ENCODE results near the gene SLC25A45.

SLC25A45 gene

GRCh38 chr11:65410936-65411680 is 28.7 kb upstream of the SLC25A45 start:
- in situ Hi-C loops (cut with MboI; ENCODE audit: low sequenced_read_pairs) = no loop called here

GRCh38 chr11:65404638-65405339 is 22.3 kb upstream of the SLC25A45 start:
- in situ Hi-C loops (cut with MboI; ENCODE audit: low sequenced_read_pairs) = no loop called here

- in situ Hi-C loops (cut with MboI; ENCODE audit: low sequenced_read_pairs) = no loop called here
Measured at GRCh38 chr11:65404210-65404609, 21.8 kb upstream of the SLC25A45 start.

- in situ Hi-C loops (cut with MboI; ENCODE audit: low sequenced_read_pairs) = no loop called here
Measured at GRCh38 chr11:65403607-65404121, 21.2 kb upstream of the SLC25A45 start.

- in situ Hi-C loops (cut with MboI; ENCODE audit: low sequenced_read_pairs) = no loop called here
Measured at GRCh38 chr11:65402790-65403189, 20.3 kb upstream of the SLC25A45 start.

- in situ Hi-C loops (cut with MboI; ENCODE audit: low sequenced_read_pairs) = no loop called here
Measured at GRCh38 chr11:65401803-65402248, 19.4 kb upstream of the SLC25A45 start.

GRCh38 chr11:65401073-65401802 is 18.8 kb upstream of the SLC25A45 start:
- in situ Hi-C loops (cut with MboI; ENCODE audit: low sequenced_read_pairs) = no loop called here

GRCh38 chr11:65400307-65401072 is 18.0 kb upstream of the SLC25A45 start:
- in situ Hi-C loops (cut with MboI; ENCODE audit: low sequenced_read_pairs) = no loop called here

- in situ Hi-C loops (cut with MboI; ENCODE audit: low sequenced_read_pairs) = no loop called here
Measured at GRCh38 chr11:65399845-65400244, 17.4 kb upstream of the SLC25A45 start.

GRCh38 chr11:65399249-65399648 is 16.8 kb upstream of the SLC25A45 start:
- in situ Hi-C loops (cut with MboI; ENCODE audit: low sequenced_read_pairs) = no loop called here

- in situ Hi-C loops (cut with MboI; ENCODE audit: low sequenced_read_pairs) = no loop called here
Measured at GRCh38 chr11:65398362-65398910, 16.0 kb upstream of the SLC25A45 start.

- in situ Hi-C loops (cut with MboI; ENCODE audit: low sequenced_read_pairs) = no loop called here
Measured at GRCh38 chr11:65396769-65397745, 14.6 kb upstream of the SLC25A45 start.

GRCh38 chr11:65395961-65396530 is 13.6 kb upstream of the SLC25A45 start:
- in situ Hi-C loops (cut with MboI; ENCODE audit: low sequenced_read_pairs) = no loop called here

- in situ Hi-C loops (cut with MboI; ENCODE audit: low sequenced_read_pairs) = no loop called here
Measured at GRCh38 chr11:65394125-65394536, 11.7 kb upstream of the SLC25A45 start.

- in situ Hi-C loops (cut with MboI; ENCODE audit: low sequenced_read_pairs) = no loop called here
Measured at GRCh38 chr11:65393513-65394079, 11.2 kb upstream of the SLC25A45 start.

- in situ Hi-C loops (cut with MboI; ENCODE audit: low sequenced_read_pairs) = no loop called here
Measured at GRCh38 chr11:65392899-65393298, 10.5 kb upstream of the SLC25A45 start.

- in situ Hi-C loops (cut with MboI; ENCODE audit: low sequenced_read_pairs) = no loop called here
Measured at GRCh38 chr11:65392186-65392829, 9.9 kb upstream of the SLC25A45 start.

GRCh38 chr11:65390996-65391395 is 8.6 kb upstream of the SLC25A45 start:
- in situ Hi-C loops (cut with MboI; ENCODE audit: low sequenced_read_pairs) = no loop called here
